Lower leg skin (tissue), 4 donors: Measurements from ENCODE around the gene ZNF613. TPM values are rescaled to one million over a fixed set of nuclear protein-coding genes. Genes with fewer than 3 reads are reported as not detected.

Experiments used
- DNase-seq, 2 donors: peaks; one replicate each; pipeline ENCODE4 v3.0.0-alpha.2; 2019; ENCODE audit warnings: low spot score in 2 of 2
- H3K4me3 ChIP-seq: fragments of 200-600 bp; sonication (generic); 2 replicates; pipeline ENCODE4 v1.5.1; 2017; ENCODE audit warnings: mild to moderate bottlenecking, low read depth; ENCODE audit not compliant: poor library complexity, severe bottlenecking
- CTCF ChIP-seq, 3 donors: fragments of 450-650 bp; IDR thresholded peaks; one replicate each; pipeline ENCODE4 v1.5.1; 2016; ENCODE audit warnings: antibody characterized with exemption in 3 of 3, mild to moderate bottlenecking in 3 of 3, moderate library complexity in 2 of 3
- POLR2A ChIP-seq, 2 donors: fragments of 450-650 bp; IDR thresholded peaks; one replicate each; pipeline ENCODE4 v1.6.1; 2016 to 2017; ENCODE audit warnings: antibody characterized with exemption in 2 of 2, mild to moderate bottlenecking in 1 of 2, moderate library complexity in 1 of 2
- WGBS, 2 donors: methylation state at CpG; one replicate each; pipeline ENCODE4 v1.1.5; 2018; 5-methylcytosine and 5-hydroxymethylcytosine counted together
- intact Hi-C: fragments of 100-400 bp; cut with DNase I; formaldehyde crosslinking; loops from one replicate; pipeline ENCODE4 v1.15.0; 2023; ENCODE audit warnings: low total_unique reads
- total RNA-seq, 4 donors: library from RNA; depleted of rRNA; stranded (reverse); fragments of >200 nt; gene quantifications; one replicate each; pipeline ENCODE4 v1.1.0, GENCODE V29; 2016

Gene ZNF613
- total RNA-seq, 4 donors from 2014 or later, result 3.6 to 17.2 (median 7.0) TPM

- DNase-seq, result no peak
- TF ChIP-seq POLR2A (IDR thresholded peaks at IDR 0.05) (no peak), CTCF (IDR thresholded peaks at IDR 0.05) (no peak)
- intact Hi-C loops, result no loop called here
- WGBS, 2 donors, result 98 to 99% methylated on average over 10 of the region's 10 CpGs
- no peak overlapping the region for H3K4me3 ChIP-seq
Observed at GRCh38 chr19:51993422-51993821, 66.2 kb downstream of the ZNF613 start.

- H3K4me3 ChIP-seq, result no peak overlapping the region
Observed at GRCh38 chr19:51994048-51994644, 66.9 kb downstream of the ZNF613 start.

More at GRCh38 chr19:51994048-51994644, 66.9 kb downstream of the ZNF613 start:
- no peak for DNase-seq
- TF ChIP-seq CTCF (IDR thresholded peaks at IDR 0.05) (no peak), POLR2A (IDR thresholded peaks at IDR 0.05) (no peak)
- intact Hi-C loops, result no loop called here
- WGBS, 2 donors, result 97 to 98% methylated on average over 2 of the region's 2 CpGs

Other genes starting within 250 kb of the ZNF613 start
- 1 to 10 TPM in 3 of 4 donors, under 1 TPM in 1; 0.74 to 5.1 (median 3.6) TPM for gene SPACA6, start 234.1 kb upstream of the ZNF613 start, total RNA-seq
- gene HAS1, start 203.5 kb upstream of the ZNF613 start, total RNA-seq, result 1 to 10 TPM in 2 of 4 donors, under 1 TPM in 1, not detected in 1; 0.97 to 2.4 (median 2.4) TPM
- 1 to 10 TPM; 1.7 to 7.6 (median 4.1) TPM for gene FPR1, start 175.6 kb upstream of the ZNF613 start, total RNA-seq
- under 1 TPM in 2 of 4 donors, not detected in 2; 0.13 to 0.34 TPM for gene FPR2, start 166.3 kb upstream of the ZNF613 start, total RNA-seq
- gene FPR3, start 132.3 kb upstream of the ZNF613 start, total RNA-seq, result 1 to 10 TPM; 2.2 to 3.9 (median 2.4) TPM
- 10 to 100 TPM in 3 of 4 donors, 1 to 10 TPM in 1; 6.7 to 20.5 (median 18.6) TPM for gene ZNF577, start 39.5 kb upstream of the ZNF613 start, total RNA-seq
- 10 to 100 TPM in 3 of 4 donors, 1 to 10 TPM in 1; 8.6 to 34.3 (median 13.2) TPM for gene ZNF649, start 22.5 kb upstream of the ZNF613 start, total RNA-seq
- 10 to 100 TPM in 2 of 4 donors, 1 to 10 TPM in 2; 7.3 to 21.9 (median 12.1) TPM for gene ZNF350, start 59.4 kb downstream of the ZNF613 start, total RNA-seq
- gene ZNF615, start 80.7 kb downstream of the ZNF613 start, total RNA-seq, result 10 to 100 TPM; 10.6 to 19.2 (median 16.3) TPM
- 1 to 10 TPM; 3.9 to 6.4 (median 4.3) TPM for gene ZNF614, start 100.9 kb downstream of the ZNF613 start, total RNA-seq
- 10 to 100 TPM in 2 of 4 donors, 1 to 10 TPM in 2; 8.2 to 20.7 (median 11.2) TPM for gene ZNF432, start 121.4 kb downstream of the ZNF613 start, total RNA-seq
- gene ZNF841, start 168.3 kb downstream of the ZNF613 start, total RNA-seq, result 10 to 100 TPM; 15.0 to 34.1 (median 19.3) TPM
- gene ZNF616, start 212.5 kb downstream of the ZNF613 start, total RNA-seq, result 10 to 100 TPM in 2 of 4 donors, 1 to 10 TPM in 2; 7.8 to 12.6 (median 9.8) TPM
- 10 to 100 TPM; 15.3 to 35.3 (median 24.7) TPM for gene ZNF836, start 244.1 kb downstream of the ZNF613 start, total RNA-seq